GM19023 (cell line): ENCODE measurements around the gene ARTN.

Experiments used
- ATAC-seq: cut with Tn5 transposase; IDR thresholded peaks from one replicate; pipeline ENCODE4 v1.9.1; 2021; ENCODE audit warnings: mild to moderate bottlenecking, moderate library complexity; ENCODE audit not compliant: unreplicated experiment

Gene ARTN

DNA sequence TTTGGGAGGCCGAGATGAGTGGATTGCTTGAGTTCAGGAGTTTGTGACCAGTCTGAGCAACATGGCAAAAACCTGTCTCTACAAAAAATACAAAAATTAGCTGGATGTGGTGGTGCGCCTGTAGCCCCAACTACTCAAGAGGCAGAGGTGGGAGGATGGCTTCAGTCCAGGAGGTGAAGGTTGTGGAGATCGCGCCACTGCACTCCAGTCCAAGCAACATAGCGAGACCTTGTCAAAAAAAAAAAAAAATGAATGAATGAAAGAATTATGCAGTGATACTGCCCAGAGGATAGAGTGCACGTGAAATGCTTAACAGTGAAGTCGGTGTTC lies 35.8 kb downstream of the ARTN start:
- no peak for ATAC-seq

DNA sequence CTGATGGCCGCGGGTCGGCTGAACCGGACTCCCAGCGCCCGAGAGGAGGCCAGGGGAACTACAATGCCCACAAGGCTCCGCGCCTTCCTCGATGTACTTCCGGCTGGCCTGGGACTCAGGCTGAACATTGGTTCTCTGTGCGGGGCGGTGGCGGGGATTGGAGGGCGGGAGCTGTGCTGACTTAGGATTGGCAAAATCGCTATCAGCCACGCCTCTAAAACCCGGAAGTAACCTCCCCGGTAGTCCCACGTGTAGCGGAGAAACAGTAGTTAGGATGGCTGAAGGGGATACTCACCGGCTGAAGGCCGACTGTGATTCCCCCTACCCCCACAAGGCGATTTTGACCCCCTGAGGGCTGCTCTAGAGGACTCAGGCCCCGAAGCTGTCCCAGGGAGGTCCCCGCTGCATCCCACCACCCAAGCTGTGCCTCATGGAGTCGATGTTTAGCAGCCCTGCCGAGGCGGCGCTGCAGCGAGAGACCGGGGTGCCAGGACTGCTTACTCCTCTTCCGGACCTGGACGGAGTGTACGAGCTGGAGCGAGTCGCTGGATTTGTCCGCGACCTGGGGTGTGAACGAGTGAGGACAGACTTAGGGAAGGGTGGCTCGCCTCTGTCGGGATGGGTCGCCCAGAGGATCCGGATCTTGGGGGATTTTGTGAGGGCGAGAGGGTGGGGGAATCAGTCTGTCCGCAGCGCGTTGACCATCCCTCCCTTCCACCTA lies 36.3 kb downstream of the ARTN start, which contains the start of gene DPH2:
TSS of gene DPH2 (plus strand) at position 265 of the 721 bp plus-strand sequence. CDS start at position 431, 166 bp downstream.
- ATAC-seq = peak; percentile 78

DNA sequence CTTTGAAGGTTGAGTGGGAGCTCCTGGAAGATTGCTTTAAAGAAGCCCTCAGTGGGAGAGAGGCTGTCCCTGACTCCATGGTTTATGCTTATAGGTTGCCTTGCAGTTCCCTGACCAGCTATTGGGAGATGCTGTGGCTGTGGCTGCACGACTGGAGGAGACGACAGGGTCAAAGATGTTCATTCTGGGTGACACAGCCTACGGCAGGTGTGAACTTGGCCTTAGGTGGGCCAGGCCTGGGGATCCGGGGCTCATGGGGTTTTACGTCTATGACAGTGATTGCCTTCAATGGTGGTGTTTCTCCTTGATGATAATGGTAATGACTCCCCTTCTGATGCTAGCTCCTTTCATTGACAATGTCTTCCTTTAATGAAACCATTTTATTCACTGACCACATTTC lies 36.9 kb downstream of the ARTN start:
- ATAC-seq = no peak

DNA sequence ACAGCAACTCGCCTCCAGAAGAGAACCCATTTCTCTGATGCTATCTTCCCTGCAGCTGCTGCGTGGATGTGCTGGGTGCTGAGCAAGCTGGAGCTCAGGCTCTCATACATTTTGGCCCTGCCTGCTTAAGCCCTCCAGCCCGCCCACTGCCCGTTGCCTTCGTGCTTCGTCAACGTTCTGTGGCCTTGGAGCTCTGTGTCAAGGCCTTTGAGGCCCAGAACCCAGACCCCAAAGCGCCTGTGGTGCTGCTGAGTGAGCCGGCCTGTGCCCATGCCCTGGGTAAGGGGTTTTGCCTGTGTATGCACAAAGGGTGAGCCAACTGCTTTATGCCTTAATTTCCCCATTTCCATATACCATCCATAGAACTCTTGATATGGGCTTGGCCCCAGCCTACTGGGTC lies 37.3 kb downstream of the ARTN start:
- no peak for ATAC-seq

DNA sequence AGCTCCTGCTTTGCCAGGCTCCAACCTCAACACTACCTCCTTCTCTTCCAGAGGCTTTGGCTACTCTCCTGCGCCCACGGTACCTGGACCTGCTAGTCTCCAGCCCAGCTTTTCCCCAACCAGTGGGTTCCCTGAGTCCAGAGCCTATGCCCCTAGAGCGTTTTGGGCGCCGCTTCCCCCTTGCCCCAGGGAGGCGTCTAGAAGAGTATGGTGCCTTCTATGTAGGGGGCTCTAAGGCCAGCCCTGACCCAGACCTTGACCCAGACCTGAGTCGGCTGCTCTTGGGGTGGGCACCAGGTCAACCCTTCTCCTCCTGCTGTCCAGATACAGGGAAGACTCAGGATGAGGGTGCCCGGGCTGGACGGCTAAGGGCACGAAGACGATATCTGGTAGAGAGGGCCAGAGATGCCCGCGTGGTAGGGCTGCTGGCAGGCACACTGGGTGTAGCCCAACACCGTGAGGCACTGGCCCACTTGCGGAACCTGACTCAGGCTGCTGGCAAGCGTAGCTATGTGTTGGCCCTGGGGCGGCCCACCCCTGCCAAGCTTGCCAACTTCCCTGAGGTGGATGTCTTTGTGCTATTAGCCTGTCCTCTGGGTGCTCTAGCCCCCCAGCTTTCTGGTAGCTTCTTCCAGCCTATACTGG lies 37.9 kb downstream of the ARTN start:
- ATAC-seq = no peak

DNA sequence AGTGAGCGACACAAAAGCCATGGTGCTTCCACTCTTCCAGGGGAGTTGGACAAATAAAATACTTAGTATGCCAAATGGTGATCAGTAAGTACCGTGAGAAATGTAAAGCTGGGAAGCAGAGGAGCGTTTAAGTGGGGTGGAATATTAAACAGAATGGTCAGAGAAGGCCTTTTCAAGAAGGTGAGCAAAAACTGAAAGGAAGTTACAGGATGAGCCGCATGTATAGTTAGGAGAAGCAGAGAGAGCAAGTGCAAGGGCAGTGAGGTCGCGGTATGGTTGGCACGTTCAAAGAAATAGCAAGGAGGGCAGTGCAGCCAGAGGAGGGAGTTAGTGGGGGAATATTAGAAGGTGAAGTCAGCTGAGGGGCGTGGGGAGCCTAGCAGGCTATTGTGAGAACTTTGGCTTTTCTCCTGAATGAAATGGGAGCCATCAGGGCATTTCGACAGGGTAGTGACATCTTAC lies 40.4 kb downstream of the ARTN start:
- ATAC-seq = no peak

DNA sequence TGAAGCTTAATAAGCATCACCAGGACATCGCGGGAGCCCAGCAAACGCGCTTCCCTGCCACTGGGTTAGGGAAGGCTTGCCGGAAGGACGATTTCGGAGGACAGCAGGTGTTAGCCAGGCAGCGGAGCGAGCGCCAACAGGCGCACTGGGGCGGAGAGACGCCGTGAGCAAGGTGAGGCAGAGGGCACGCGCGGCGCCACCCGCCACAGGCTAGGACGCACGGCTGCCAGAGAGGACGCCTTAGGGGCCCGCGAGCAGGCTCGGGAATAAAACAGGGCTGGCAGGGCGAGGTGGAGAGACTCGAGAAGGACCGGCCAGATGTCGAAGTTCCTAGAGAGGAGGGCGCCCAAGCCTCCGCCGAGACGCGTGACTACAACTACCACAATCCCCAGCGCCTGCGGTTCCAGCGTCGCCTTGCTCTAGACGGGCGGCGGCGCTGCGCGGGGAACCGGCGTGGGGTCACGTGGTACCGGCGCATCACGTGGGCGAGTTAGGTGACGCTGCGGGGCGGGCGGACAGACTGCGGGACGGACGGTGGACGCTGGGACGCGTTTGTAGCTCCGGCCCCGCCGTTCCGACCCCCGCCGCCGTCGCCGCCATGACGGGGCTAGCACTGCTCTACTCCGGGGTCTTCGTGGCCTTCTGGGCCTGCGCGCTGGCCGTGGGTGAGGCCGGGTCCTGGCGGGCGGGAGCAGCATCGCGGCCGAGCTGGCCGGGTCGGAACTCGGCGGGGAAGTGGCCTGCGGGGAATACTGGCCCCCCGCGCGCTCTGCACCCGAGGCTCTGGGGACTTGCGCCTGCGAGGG lies 41.0 kb downstream of the ARTN start, which contains the start of gene ATP6V0B:
TSS of gene ATP6V0B (plus strand) at position 518 of the 806 bp plus-strand sequence. CDS start at position 599, 81 bp downstream.
- peak; percentile 65 for ATAC-seq

DNA sequence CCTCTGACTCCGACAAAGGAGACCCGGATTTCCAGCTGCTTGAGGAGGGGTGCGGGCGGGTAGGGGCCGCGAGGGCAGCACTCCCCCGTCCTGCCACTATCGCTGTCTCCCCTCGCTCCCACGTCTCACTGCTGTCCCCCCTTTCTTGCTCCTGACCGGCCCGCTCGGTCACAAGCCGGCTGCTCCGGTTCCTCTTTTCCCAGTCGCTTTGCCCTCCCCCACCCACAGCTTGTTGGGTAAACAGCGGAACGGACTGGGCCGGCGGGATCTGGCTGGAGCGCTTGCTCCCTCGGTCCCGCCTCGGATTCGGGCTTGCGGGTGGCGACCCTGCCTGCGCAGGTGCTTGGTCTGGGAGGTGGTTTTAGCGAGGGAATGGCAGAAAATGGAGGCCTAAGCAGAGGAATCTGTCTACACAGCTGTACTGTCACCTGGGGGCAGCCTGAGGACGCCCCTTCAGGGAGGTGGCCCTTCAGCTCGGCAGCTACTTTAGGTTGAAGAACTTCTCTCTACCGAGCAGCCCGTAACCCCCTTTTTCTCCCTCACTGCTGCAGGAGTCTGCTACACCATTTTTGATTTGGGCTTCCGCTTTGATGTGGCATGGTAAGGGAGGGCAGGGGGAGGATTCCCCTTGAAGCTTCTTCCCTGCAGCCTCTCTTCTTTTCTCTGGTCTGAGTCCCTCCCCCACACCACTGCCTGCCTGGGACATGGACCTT lies 41.8 kb downstream of the ARTN start:
- ATAC-seq = peak; percentile 3

DNA sequence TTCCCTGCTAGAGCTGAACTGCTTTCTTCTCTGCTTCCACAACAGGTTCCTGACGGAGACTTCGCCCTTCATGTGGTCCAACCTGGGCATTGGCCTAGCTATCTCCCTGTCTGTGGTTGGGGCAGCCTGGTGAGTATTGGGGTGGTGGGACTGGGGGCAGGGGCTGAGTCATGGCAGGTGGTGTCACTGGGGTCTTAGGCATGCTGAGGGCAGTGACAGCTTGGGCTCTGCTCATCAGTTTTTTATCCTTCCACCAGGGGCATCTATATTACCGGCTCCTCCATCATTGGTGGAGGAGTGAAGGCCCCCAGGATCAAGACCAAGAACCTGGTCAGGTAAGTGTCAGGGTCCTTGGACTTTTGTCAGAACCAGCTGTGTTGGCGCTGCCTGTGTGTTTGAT lies 42.4 kb downstream of the ARTN start:
- no peak for ATAC-seq

DNA sequence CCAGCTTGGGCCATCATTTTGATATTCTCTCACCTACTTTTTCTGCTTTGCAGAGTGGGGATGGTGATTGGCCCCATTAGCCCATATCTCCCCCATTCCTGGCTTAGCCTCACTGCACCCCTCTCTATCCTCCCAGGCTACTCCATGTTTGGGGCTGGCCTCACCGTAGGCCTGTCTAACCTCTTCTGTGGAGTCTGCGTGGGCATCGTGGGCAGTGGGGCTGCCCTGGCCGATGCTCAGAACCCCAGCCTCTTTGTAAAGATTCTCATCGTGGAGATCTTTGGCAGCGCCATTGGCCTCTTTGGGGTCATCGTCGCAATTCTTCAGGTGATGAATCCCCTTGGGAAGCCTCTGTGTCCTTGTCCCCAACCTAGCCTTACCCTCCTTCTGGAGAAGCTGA lies 43.3 kb downstream of the ARTN start:
- no peak for ATAC-seq

DNA sequence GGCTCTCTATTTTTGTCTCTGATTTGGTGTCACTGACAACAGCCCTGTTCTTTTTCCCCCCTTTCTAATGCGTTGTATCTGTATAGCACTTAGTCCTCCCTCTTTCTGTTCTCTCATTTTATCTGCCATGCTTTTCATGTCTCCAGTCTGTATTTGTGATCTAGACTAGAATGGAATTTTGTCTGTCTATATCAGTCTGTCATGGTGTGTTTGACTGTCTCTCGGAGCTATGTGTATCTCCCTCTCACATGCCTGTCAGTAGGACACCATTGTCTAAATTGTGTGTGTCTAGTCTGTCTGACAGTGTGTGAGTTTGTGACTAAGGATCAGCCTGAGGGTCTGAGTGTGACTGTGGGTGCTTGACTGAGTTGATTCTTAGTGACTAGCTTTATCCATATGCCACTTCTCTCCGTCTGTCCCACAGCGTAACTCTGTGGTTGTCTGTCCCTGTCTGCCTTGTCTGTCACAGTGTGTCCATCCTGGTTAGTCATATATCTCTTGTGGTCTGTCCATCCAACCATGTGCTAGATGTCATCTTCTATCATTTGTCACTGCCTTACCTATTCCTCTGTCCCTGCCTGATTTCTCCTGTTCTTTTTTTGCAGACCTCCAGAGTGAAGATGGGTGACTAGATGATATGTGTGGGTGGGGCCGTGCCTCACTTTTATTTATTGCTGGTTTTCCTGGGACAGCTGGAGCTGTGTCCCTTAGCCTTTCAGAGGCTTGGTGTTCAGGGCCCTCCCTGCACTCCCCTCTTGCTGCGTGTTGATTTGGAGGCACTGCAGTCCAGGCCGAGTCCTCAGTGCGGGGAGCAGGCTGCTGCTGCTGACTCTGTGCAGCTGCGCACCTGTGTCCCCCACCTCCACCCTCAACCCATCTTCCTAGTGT lies 44.0 kb downstream of the ARTN start:
- ATAC-seq = no peak

DNA sequence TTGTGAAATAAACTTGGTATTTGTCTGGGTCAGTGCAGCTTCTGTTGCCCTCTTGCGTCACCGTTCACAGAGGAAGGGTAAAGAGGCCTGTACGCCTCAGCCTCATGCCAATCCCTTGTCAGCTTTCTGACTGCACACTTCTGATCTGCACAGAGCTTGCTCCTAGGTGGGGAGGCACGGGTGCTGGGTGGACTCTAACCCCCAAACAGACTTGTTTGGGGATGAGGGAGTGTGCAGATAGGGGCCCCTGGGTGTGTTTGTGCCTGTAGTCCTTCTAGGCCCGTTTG lies 44.6 kb downstream of the ARTN start:
- no peak for ATAC-seq

DNA sequence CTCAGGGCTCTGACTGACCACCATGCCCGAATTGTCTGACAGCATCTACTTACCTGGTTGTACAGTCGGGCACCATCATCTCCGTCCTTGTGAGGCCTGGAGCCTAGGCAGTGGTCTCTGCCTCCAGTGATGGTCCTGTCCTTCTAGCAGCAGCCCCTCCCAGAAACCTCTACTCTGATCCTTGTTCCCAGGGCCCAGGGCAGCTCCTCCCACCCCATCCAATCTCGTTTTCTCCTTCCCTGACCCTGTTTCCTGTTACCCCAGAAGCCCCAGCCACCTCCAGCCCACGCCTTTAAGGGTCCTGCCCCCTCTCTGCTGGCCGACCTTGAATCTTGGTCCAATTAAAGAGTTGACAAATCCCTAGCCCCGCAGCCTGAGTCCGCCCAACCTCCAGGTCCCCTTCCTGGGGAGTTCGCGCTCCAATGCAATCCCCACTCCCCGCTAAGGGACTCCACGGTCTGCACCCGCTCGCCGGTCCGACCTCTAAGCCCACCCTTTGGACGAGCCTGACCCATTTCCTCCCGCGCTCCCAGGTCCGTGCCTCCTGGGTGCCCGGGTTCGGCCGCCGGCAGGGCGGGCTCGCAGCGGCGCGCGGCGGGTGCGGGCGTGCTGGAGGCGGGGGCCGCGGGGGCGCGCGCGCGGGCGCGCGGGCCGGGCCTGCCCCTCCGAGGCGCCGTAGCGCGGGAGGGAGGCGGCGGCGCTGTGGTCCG lies 45.1 kb downstream of the ARTN start, which contains the start of gene B4GALT2:
TSS of gene B4GALT2 (plus strand) at position 660 of the 710 bp plus-strand sequence. CDS start 1,951 bp downstream, outside the sequence.
- ATAC-seq = no peak

DNA sequence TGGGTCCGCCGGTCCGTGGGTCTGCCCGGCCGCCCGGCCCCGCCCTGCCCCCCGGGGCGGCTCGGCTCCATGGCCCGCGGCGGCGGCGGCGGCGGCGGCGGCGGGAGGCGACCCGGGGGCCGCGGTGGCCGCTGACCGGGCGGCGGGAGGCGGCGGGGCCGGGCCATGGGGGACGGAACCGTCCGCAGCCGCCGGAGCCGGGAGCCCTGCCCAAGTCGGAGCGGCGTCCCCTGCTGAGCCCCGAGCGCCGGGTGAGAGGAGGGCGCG lies 45.6 kb downstream of the ARTN start:
- ATAC-seq = no peak

DNA sequence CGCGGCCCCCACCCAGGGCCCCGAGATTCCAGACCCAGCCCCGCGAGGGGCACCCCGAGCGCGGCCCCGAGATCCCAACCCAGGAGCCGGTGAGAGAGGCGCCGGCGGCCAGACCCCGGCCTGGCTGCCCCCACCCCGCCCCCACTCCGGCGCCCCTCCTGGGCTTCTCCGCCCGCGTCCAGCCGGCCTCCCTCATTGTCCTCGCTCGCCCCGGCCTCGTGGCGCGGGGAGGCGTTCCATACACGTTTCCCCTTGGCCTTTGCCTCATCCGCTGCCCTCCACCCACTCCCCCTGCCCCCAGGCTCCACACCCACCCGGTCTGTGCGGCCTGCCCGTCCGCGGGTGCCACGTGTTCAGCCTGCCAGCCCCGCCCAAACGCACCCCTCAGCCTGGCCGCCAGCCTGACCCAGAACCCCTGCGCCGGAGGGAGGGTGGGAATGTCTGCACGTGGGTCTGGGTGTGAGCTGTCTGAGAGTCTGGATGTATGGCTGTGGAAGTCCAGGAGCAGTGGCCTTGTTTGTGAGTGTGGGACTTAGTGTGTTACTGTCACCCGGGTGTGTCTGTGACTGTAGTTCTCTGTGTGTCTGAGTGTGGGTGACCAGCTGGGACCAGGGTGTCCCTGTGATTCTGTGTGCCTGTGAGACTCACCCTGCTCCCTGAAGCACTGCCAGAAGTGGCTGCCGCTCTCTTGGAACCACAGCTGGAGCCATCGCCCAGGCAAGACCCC lies 46.1 kb downstream of the ARTN start:
- no peak for ATAC-seq

DNA sequence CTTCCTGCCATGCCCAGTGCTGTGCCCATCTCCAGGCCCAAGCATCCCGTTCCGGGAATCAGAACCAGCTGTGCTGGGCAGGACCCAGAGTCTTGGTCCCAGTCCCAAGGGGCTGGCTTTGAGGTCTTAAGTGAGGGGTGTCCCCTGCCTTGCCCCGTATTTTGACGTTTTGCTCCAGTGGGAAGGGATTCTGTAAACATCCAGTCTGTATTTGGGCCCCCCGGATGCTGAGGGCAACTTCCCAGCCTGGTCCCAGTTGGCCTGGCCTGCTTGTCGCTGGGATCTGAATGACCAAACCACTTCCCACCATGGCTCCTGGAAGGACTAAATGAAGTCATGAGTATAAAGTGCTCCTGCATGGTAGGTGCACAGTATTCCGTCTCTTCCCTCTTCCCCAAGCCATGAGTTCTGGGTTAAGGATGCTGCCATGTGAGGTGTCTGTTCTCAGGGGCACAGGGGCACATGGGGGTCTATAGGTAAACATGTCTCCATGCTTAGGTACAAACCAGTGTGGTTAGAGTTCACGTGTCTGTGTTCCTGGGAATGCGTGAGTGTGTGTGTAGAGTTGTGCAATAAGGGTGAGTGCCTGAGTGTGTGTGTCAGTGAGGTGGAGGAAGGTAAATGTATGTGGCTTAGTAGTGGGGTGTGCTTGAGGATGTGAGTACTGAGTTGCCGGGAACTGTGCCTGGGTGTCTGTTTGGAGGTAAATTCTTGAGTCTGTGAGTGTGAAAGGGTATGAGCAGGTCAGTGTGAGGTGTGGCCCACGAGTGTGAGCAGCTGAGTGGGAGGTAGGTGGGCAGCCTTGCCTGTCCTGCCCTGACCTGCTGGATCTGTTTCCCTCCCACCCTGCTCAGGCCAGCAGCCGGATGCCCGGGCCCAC lies 46.9 kb downstream of the ARTN start:
- no peak for ATAC-seq

DNA sequence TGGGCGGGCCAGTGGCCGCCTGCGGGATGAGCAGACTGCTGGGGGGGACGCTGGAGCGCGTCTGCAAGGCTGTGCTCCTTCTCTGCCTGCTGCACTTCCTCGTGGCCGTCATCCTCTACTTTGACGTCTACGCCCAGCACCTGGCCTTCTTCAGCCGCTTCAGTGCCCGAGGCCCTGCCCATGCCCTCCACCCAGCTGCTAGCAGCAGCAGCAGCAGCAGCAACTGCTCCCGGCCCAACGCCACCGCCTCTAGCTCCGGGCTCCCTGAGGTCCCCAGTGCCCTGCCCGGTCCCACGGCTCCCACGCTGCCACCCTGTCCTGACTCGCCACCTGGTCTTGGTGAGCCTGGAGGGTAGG lies 47.5 kb downstream of the ARTN start:
- no peak for ATAC-seq

DNA sequence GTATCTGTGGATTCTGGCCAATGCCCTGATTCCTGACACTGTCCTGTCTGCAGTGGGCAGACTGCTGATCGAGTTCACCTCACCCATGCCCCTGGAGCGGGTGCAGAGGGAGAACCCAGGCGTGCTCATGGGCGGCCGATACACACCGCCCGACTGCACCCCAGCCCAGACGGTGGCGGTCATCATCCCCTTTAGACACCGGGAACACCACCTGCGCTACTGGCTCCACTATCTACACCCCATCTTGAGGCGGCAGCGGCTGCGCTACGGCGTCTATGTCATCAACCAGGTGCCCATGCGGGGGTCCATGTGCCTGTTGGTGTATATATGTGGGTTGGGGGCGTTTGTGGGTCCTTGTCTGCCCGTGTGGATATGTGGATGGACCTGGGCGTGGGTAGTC lies 48.0 kb downstream of the ARTN start:
- no peak for ATAC-seq
